RKO (cell line): ENCODE data around the gene GKAP1.
"Not testable (repeated sequence)": the region's sequence is repeated elsewhere in the genome, so short reads cannot be mapped to it uniquely, and the experiment has no call there.

Experiments used
- DNase-seq: peaks from one replicate; pipeline ENCODE4 v3.0.0-alpha.2; 2016; ENCODE audit warnings: low spot score

The GKAP1 gene

GRCh38 chr9:83728591-83729368 lies 88.8 kb downstream of the GKAP1 start:
- DNase-seq, result not testable (repeated sequence)

- no peak for DNase-seq
Observed at GRCh38 chr9:83724436-83724835, 93.1 kb downstream of the GKAP1 start.

GRCh38 chr9:83722726-83723495 lies 94.7 kb downstream of the GKAP1 start:
- DNase-seq, result no peak

- no peak for DNase-seq
Observed at GRCh38 chr9:83721509-83721908, 96.1 kb downstream of the GKAP1 start.

GRCh38 chr9:83715794-83716193 lies 101.8 kb downstream of the GKAP1 start:
- DNase-seq, result no peak

- DNase-seq, result no peak
Observed at GRCh38 chr9:83715221-83715620, 102.3 kb downstream of the GKAP1 start.

GRCh38 chr9:83714329-83714728 lies 103.2 kb downstream of the GKAP1 start:
- DNase-seq, result peak; percentile 27

GRCh38 chr9:83708515-83709158 lies 108.9 kb downstream of the GKAP1 start:
- peak; percentile 85 for DNase-seq

- peak; percentile 92 for DNase-seq
Observed at GRCh38 chr9:83707768-83708514, 109.6 kb downstream of the GKAP1 start, which contains the start of gene UBQLN1. Gene UBQLN1 (minus strand): TSS chr9:83707958. CDS start chr9:83707679, 279 bp downstream.

- DNase-seq, result peak; percentile 87
Observed at GRCh38 chr9:83707518-83707767, 110.1 kb downstream of the GKAP1 start.

GRCh38 chr9:83706676-83707517 lies 110.7 kb downstream of the GKAP1 start:
- DNase-seq, result peak; percentile 37

- DNase-seq, result not testable (repeated sequence)
Observed at GRCh38 chr9:83705219-83705651, 112.3 kb downstream of the GKAP1 start.

- no peak for DNase-seq
Observed at GRCh38 chr9:83701769-83702168, 115.8 kb downstream of the GKAP1 start.

GRCh38 chr9:83701286-83701685 lies 116.3 kb downstream of the GKAP1 start:
- DNase-seq, result no peak

- no peak for DNase-seq
Observed at GRCh38 chr9:83699615-83700014, 118.0 kb downstream of the GKAP1 start.

- DNase-seq, result no peak
Observed at GRCh38 chr9:83698976-83699585, 118.5 kb downstream of the GKAP1 start.

- no peak for DNase-seq
Observed at GRCh38 chr9:83691492-83691891, 126.1 kb downstream of the GKAP1 start.
